Natural killer cell (primary cell): Measurements from ENCODE around the gene VWA1. TPM values are rescaled to one million over a fixed set of nuclear protein-coding genes. Genes with fewer than 3 reads are reported as not detected.
"Not testable (repeated sequence)": the region's sequence is repeated elsewhere in the genome, so short reads cannot be mapped to it uniquely, and the experiment has no call there.

Source experiments
- ATAC-seq, 3 donors: fragments of 150-1000 bp in 2 of 3; fragments of 200-7000 bp in 1 of 3; cut with Tn5 transposase; 1 replicate in 1 of 3; 2 replicates in 2 of 3; pipeline ENCODE4 v1.10.0; 2021; ENCODE audit warnings: mild to moderate bottlenecking in 2 of 3, moderate library complexity in 2 of 3
- DNase-seq, 2 donors: peaks; one replicate each; pipeline versions ENCODE4 v3.0.0 to v3.0.0-alpha.2; 2013 to 2021; ENCODE audit warnings: mixed read lengths in 1 of 2
- H3K27ac ChIP-seq: one replicate; pipeline ENCODE4 v1.5.1; 2013; ENCODE audit warnings: mild to moderate bottlenecking, low read length
- H3K27me3 ChIP-seq: one replicate; pipeline ENCODE4 v1.6.1; 2013; ENCODE audit warnings: low read length; ENCODE audit not compliant: control insufficient read depth, insufficient read depth
- H3K36me3 ChIP-seq: one replicate; pipeline ENCODE4 v1.6.1; 2013; ENCODE audit warnings: low read length; ENCODE audit not compliant: control insufficient read depth, insufficient read depth
- H3K4me1 ChIP-seq: one replicate; pipeline ENCODE4 v1.6.1; 2013; ENCODE audit warnings: low read length; ENCODE audit not compliant: control insufficient read depth, insufficient read depth
- H3K4me3 ChIP-seq: one replicate; pipeline ENCODE4 v1.5.1; 2013; ENCODE audit warnings: low read length
- H3K9me3 ChIP-seq: one replicate; pipeline ENCODE4 v1.6.1; 2013; ENCODE audit warnings: low read length; ENCODE audit not compliant: control insufficient read depth, insufficient read depth
- H3K27ac Mint-ChIP-seq, 2 donors: one replicate each; pipeline ENCODE4 v1.8.0; 2022; ENCODE audit warnings: mild to moderate bottlenecking in 2 of 2, mixed read lengths in 2 of 2, moderate library complexity in 1 of 2
- H3K27me3 Mint-ChIP-seq, 2 donors: one replicate each; pipeline ENCODE4 v1.8.0; 2022; ENCODE audit warnings: low read depth in 2 of 2, mixed read lengths in 2 of 2
- H3K36me3 Mint-ChIP-seq: one replicate; pipeline ENCODE4 v1.8.0; 2022; ENCODE audit warnings: mixed read lengths
- H3K4me1 Mint-ChIP-seq, 2 donors: one replicate each; pipeline ENCODE4 v1.8.0; 2022; ENCODE audit warnings: mixed read lengths in 2 of 2
- H3K4me3 Mint-ChIP-seq: one replicate; pipeline ENCODE4 v1.8.0; 2022; ENCODE audit warnings: mild to moderate bottlenecking, moderate library complexity, mixed read lengths
- H3K9me3 Mint-ChIP-seq, 2 donors: one replicate each; pipeline ENCODE4 v1.8.0; 2022; ENCODE audit warnings: mixed read lengths in 2 of 2
- WGBS: methylation state at CpG from one replicate; pipeline ENCODE4 v1.1.7; 2013; ENCODE audit warnings: missing lambda C conversion rate; ENCODE audit not compliant: insufficient coverage; 5-methylcytosine and 5-hydroxymethylcytosine counted together
- intact Hi-C: fragments of 100-400 bp; cut with micrococcal nuclease; formaldehyde crosslinking; loops from one replicate; pipeline ENCODE4 v1.14.2; 2022
- total RNA-seq, 4 donors: library from RNA; stranded (reverse); fragments of 120-200 nt in 1 of 4; gene quantifications; one replicate each; pipeline versions ENCODE4 v1.2.3 to v1.2.4, GENCODE V29; 2013 to 2022
- TF ChIP-seq, protein P1 (sequence below): fragments of 200-600 bp; IDR thresholded peaks from one replicate; pipeline ENCODE4 v1.8.0; 2022; ENCODE audit warnings: antibody characterized with exemption

Gene VWA1
- total RNA-seq, 3 donors from 2014 or later (not counting 1 experiment from before 2014, with no cell fraction given) = not detected

DNA sequence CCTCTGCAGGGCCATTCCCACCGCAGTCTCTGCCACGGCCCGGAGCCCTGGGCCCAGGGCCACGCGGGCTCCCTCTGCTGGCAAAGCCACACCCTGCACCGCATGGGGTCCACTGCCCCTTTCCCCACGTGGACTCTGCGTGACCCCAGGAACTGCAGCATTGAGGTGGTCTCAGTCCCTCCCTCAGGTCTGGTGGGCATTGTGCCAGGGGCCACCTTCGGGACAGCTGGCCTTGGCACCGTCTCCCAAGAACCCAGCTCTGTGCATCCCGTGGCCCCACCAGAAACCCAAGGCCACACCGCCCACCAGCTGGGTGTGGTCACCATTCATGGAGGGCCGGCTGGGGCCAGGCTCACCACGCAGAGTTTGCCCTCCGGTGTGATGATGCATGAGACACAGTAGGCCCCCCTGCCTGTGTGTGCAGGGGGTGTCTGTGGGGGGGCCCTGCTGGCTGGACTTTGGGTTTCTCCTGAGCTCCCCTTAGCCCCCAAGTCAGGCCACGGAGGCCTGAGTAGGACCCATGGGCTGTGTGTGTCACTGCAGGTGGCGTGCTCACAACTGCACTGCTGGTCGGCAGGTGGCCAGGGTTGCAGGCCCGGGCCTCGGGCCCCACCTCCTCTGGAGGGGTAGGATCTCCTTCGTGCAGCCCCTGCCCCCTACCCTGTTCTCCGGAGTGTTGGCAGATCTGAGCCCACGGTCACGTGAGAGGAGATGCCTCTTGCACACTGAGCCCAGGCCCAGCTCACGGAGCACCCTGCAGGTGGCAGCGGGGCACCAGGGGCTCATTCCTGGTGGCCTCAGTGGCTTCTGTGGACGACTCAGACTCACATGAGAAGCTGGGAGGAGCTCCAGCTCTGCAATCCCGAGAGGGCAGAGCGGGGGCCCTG is 5.8 kb downstream of the VWA1 start:
- no peaks in the 10 kb centered on the region for H3K9me3 ChIP-seq
- peaks cover 4 to 6% of the 10 kb centered on the region in 2 donors for H3K4me1 Mint-ChIP-seq
- no peak overlapping the region for H3K4me3 Mint-ChIP-seq
- H3K36me3 ChIP-seq = no peaks in the 10 kb centered on the region
- 46% methylated on average over 29 of the region's 29 CpGs for WGBS
- H3K4me1 ChIP-seq = peaks cover 10% of the 10 kb centered on the region
- H3K27me3 Mint-ChIP-seq = peaks cover 0 to 5% of the 10 kb centered on the region in 2 donors
- DNase-seq (peak; percentile 51 to 74), ATAC-seq (peak; percentile 73 to 98 (median 93))
- no peak overlapping the region for H3K27ac Mint-ChIP-seq
- TF ChIP-seq, protein P1, sequence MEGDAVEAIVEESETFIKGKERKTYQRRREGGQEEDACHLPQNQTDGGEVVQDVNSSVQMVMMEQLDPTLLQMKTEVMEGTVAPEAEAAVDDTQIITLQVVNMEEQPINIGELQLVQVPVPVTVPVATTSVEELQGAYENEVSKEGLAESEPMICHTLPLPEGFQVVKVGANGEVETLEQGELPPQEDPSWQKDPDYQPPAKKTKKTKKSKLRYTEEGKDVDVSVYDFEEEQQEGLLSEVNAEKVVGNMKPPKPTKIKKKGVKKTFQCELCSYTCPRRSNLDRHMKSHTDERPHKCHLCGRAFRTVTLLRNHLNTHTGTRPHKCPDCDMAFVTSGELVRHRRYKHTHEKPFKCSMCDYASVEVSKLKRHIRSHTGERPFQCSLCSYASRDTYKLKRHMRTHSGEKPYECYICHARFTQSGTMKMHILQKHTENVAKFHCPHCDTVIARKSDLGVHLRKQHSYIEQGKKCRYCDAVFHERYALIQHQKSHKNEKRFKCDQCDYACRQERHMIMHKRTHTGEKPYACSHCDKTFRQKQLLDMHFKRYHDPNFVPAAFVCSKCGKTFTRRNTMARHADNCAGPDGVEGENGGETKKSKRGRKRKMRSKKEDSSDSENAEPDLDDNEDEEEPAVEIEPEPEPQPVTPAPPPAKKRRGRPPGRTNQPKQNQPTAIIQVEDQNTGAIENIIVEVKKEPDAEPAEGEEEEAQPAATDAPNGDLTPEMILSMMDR = peak; percentile 66
- intact Hi-C loops = no loop called here
- H3K9me3 Mint-ChIP-seq = no peaks in the 10 kb centered on the region
- H3K27me3 ChIP-seq = peaks cover 20% of the 10 kb centered on the region
- H3K36me3 Mint-ChIP-seq = no peaks in the 10 kb centered on the region
- H3K27ac ChIP-seq = no peak overlapping the region
- no peak overlapping the region for H3K4me3 ChIP-seq

DNA sequence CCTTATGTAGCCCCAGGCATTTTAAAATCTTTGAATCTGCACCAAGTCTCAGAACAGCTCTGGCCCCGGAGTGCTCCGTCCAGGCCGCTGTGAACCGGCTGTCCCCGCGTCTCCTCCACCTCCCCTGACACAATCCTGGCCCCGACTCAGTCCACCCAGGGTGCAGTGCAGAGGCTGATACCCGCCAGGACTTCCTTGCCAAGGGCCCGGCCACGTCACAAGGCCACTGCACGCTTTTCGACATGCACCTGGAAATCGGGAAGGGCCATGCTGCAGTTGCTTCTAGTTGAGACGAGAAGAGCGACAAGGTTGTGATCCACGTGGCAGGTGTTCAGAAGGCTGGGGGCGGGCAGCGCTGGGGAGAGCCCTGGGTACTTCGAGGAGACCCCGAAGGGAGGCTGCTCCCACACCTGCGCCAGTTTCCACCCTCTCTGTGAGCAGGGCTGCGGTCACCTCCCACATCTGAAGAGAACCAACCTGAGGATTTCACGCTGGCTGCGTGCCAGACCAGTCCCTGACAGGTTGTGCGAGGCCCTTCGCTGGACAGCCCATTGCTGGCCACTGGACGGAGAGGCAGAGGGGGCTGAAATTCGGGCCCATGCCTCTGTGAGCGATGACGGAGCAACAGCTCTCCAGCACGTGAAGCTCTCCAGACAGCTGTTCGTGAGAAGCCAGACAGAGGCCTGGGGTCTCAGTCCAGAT is 6.7 kb downstream of the VWA1 start:
- no peaks in the 10 kb centered on the region for H3K9me3 ChIP-seq
- intact Hi-C loops = no loop called here
- no peaks in the 10 kb centered on the region for H3K36me3 ChIP-seq
- Mint-ChIP-seq H3K4me1 (peaks cover 4 to 6% of the 10 kb centered on the region in 2 donors), H3K27me3 (peaks cover 0 to 3% of the 10 kb centered on the region in 2 donors), H3K36me3 (no peaks in the 10 kb centered on the region), H3K9me3 (no peaks in the 10 kb centered on the region), H3K27ac (no peak overlapping the region), H3K4me3 (no peak overlapping the region)
- H3K4me1 ChIP-seq = peaks cover 6% of the 10 kb centered on the region
- 92% methylated on average over 32 of the region's 32 CpGs for WGBS
- no peak overlapping the region for H3K4me3 ChIP-seq
- peaks cover 10% of the 10 kb centered on the region for H3K27me3 ChIP-seq
- H3K27ac ChIP-seq = no peak overlapping the region
- DNase-seq = no peak
- ATAC-seq = no peak
- TF ChIP-seq, protein P1 = no peak

- H3K9me3 Mint-ChIP-seq, DNase-seq, H3K27ac Mint-ChIP-seq, H3K4me3 ChIP-seq, H3K36me3 ChIP-seq, H3K4me3 Mint-ChIP-seq, H3K9me3 ChIP-seq, H3K36me3 Mint-ChIP-seq, H3K27ac ChIP-seq, ATAC-seq, intact Hi-C loops, H3K4me1 Mint-ChIP-seq, H3K27me3 Mint-ChIP-seq, H3K4me1 ChIP-seq, H3K27me3 ChIP-seq: not testable (repeated sequence)
- 95% methylated on average over 12 of the region's 19 CpGs for WGBS
These were observed 11.1 kb downstream of the VWA1 start for GRCh38 chr1:1446631-1447030.

- TF ChIP-seq, protein P1 = no peak
- Mint-ChIP-seq H3K4me3 (no peak within 1 kb of the TSS), H3K36me3 (no peaks in the 10 kb centered on the region), H3K27ac (no peak within 1 kb of the TSS), H3K9me3 (no peaks in the 10 kb centered on the region), H3K27me3 (peaks cover 0 to 5% of the 10 kb centered on the region in 2 donors), H3K4me1 (no peaks in the 10 kb centered on the region)
- Histone ChIP-seq H3K9me3 (no peaks in the 10 kb centered on the region), H3K36me3 (no peaks in the 10 kb centered on the region), H3K27me3 (no peaks in the 10 kb centered on the region), H3K27ac (no peak within 1 kb of the TSS), H3K4me3 (no peak within 1 kb of the TSS), H3K4me1 (no peaks in the 10 kb centered on the region)
- DNase-seq (no peak), ATAC-seq (no peak)
- 90% methylated on average over 6 of the region's 6 CpGs for WGBS
- intact Hi-C loops = no loop called here
These were observed 13.7 kb downstream of the VWA1 start, which contains the start of gene ATAD3C for GRCh38 chr1:1449099-1449739. Gene ATAD3C, plus strand, starts transcription at chr1:1449689. Its CDS starts 995 bp downstream, at chr1:1450684.

DNA sequence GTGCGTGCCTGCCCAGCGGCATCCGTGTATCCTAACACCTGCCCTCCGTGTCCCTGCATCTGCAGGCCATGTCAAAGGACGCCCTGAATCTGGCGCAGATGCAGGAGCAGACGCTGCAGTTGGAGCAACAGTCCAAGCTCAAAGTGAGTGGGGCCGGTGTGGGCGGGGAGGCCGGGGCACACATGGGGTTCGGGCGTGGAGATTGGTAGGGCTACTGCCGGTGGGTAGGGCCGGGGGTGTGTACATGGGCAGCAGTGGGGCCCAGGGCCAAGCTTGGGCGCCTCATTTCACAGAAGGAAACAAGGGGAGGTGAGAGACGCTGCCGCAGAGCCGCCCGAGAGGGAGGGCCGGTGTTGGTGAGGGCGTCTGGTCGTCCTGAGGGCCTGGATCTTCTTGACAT is 15.1 kb downstream of the VWA1 start:
- 87% methylated on average over 22 of the region's 22 CpGs for WGBS
- H3K9me3 Mint-ChIP-seq, H3K27ac ChIP-seq, H3K4me1 ChIP-seq, H3K27ac Mint-ChIP-seq, H3K4me1 Mint-ChIP-seq, H3K27me3 ChIP-seq, H3K36me3 ChIP-seq, H3K4me3 ChIP-seq, H3K9me3 ChIP-seq, intact Hi-C loops, H3K27me3 Mint-ChIP-seq, ATAC-seq, H3K36me3 Mint-ChIP-seq, DNase-seq, H3K4me3 Mint-ChIP-seq: not testable (repeated sequence)
